ENCODE results near the gene SEMA5A.

SEMA5A gene

DNA sequence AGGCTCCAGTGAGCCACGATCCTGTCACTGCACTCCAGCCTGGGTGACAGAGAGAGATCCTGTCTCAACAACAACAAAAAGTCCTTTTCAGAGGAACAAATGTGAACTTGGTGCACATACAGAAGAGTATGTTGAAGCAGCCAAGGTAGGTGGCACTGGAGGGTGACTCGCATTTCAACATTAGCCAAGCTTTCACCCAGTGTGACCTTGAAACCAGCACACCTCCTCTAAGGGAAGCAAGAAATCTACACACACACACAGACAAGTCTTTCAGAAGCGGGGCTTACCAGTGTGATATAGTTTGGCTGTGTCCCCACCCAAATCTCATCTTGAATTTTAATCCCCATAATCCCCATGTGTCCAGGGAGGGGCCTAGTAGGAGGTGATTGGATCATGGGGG, 225.2 kb downstream of the SEMA5A start:
- TF ChIP-seq, protein P1, sequence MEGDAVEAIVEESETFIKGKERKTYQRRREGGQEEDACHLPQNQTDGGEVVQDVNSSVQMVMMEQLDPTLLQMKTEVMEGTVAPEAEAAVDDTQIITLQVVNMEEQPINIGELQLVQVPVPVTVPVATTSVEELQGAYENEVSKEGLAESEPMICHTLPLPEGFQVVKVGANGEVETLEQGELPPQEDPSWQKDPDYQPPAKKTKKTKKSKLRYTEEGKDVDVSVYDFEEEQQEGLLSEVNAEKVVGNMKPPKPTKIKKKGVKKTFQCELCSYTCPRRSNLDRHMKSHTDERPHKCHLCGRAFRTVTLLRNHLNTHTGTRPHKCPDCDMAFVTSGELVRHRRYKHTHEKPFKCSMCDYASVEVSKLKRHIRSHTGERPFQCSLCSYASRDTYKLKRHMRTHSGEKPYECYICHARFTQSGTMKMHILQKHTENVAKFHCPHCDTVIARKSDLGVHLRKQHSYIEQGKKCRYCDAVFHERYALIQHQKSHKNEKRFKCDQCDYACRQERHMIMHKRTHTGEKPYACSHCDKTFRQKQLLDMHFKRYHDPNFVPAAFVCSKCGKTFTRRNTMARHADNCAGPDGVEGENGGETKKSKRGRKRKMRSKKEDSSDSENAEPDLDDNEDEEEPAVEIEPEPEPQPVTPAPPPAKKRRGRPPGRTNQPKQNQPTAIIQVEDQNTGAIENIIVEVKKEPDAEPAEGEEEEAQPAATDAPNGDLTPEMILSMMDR (IDR thresholded peaks at IDR 0.05), result no peak
- Histone ChIP-seq H2AFZ (no peak overlapping the region), H3K27ac (no peak overlapping the region)

DNA sequence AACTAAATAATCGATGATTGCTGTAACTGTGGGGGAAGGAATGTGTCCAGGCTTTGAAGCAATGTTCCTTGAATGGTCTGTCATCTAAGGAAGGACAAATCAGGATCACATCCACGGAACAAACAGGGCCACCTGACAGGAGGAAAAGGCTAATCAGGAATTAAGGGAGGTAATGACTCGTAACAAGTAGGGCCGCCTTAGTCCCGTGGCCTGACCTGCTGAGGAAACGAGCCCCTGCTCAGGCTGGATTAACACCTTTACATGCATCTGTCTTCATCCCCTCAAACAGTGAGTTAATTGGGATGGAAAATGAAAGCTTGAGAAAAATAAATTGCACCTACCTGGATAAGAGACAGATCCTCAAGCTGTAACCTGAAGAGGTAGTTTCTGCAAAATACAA, 227.8 kb downstream of the SEMA5A start:
- H3K79me2 ChIP-seq, result no peaks in the 10 kb centered on the region
- H3K27ac ChIP-seq, result no peak overlapping the region
- no peaks in the 10 kb centered on the region for H3K36me3 ChIP-seq (ENCODE audit: control insufficient read depth, insufficient read depth, low read length)
- no peaks in the 10 kb centered on the region for H3K27me3 ChIP-seq (ENCODE audit: control insufficient read depth, insufficient read depth, low read length)
- H3K4me2 ChIP-seq (ENCODE audit: low read length), result no peak overlapping the region
- H3K4me3 ChIP-seq (ENCODE audit: low read depth, low read length), result no peak overlapping the region
- no peaks in the 10 kb centered on the region for H3K9me3 ChIP-seq (ENCODE audit: control insufficient read depth, low read length)
- no peak overlapping the region for H2AFZ ChIP-seq
- H3K9ac ChIP-seq, result no peak overlapping the region
- TF ChIP-seq, protein P1 (IDR thresholded peaks at IDR 0.05), result no peak
- H3K4me1 ChIP-seq, result no peaks in the 10 kb centered on the region

More for the DNA sequence above, 225.2 kb downstream of the SEMA5A start:
- no peak overlapping the region for H3K9ac ChIP-seq
- no peak overlapping the region for H3K4me3 ChIP-seq (ENCODE audit: low read depth, low read length)
- no peaks in the 10 kb centered on the region for H3K9me3 ChIP-seq (ENCODE audit: control insufficient read depth, low read length)
- no peaks in the 10 kb centered on the region for H3K27me3 ChIP-seq (ENCODE audit: control insufficient read depth, insufficient read depth, low read length)
- no peak overlapping the region for H3K4me2 ChIP-seq (ENCODE audit: low read length)
- H3K79me2 ChIP-seq, result no peaks in the 10 kb centered on the region
- no peaks in the 10 kb centered on the region for H3K4me1 ChIP-seq
- H3K36me3 ChIP-seq (ENCODE audit: control insufficient read depth, insufficient read depth, low read length), result no peaks in the 10 kb centered on the region

DNA sequence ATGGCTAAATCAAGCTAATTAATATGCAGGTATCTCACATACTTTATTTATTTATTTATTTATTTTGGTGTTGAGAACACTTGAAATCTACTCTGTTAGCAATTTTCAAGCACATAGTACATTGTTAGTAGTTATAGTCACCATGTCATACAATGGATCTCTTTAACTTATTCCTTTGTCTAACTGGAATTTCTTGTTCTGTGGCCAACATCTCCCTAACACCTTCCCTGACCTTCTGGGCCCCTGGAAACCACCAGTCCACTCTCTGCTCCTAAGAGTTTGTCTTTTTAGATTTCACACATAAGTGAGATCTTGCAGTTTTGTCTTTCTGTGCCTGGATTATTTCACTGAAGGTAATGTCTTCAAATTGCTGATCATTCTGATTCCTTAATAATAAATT, 229.1 kb downstream of the SEMA5A start:
- Histone ChIP-seq H2AFZ (no peak overlapping the region), H3K79me2 (no peaks in the 10 kb centered on the region), H3K27ac (no peak overlapping the region), H3K9ac (no peak overlapping the region), H3K9me3 (ENCODE audit: control insufficient read depth, low read length) (no peaks in the 10 kb centered on the region), H3K36me3 (ENCODE audit: control insufficient read depth, insufficient read depth, low read length) (no peaks in the 10 kb centered on the region), H3K4me2 (ENCODE audit: low read length) (no peak overlapping the region), H3K27me3 (ENCODE audit: control insufficient read depth, insufficient read depth, low read length) (no peaks in the 10 kb centered on the region), H3K4me1 (no peaks in the 10 kb centered on the region), H3K4me3 (ENCODE audit: low read depth, low read length) (no peak overlapping the region)
- TF ChIP-seq, protein P1 (IDR thresholded peaks at IDR 0.05), result no peak

DNA sequence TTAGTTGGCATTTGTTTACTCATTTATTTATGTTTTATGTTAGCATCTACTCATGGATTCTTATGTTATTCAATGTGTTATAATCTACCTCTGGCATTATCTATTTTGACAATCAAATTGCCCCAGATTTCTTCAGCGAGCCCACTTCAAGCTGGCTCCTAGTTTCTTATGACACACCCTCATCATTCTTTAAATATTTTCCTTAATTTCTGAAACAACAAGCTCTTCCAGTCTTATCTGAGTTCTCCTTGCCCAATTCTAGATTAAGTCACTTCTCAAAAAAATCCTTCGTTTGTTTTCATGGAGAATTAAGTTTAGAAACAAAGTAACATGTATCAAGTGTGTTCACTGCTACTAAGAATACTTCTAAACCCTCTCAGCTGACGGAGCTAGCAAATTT, 229.8 kb downstream of the SEMA5A start:
- no peaks in the 10 kb centered on the region for H3K79me2 ChIP-seq
- no peaks in the 10 kb centered on the region for H3K27me3 ChIP-seq (ENCODE audit: control insufficient read depth, insufficient read depth, low read length)
- TF ChIP-seq, protein P1 (IDR thresholded peaks at IDR 0.05), result no peak
- H2AFZ ChIP-seq, result no peak overlapping the region
- H3K36me3 ChIP-seq (ENCODE audit: control insufficient read depth, insufficient read depth, low read length), result no peaks in the 10 kb centered on the region
- H3K4me2 ChIP-seq (ENCODE audit: low read length), result no peak overlapping the region
- H3K9me3 ChIP-seq (ENCODE audit: control insufficient read depth, low read length), result no peaks in the 10 kb centered on the region
- H3K4me1 ChIP-seq, result no peaks in the 10 kb centered on the region
- H3K9ac ChIP-seq, result no peak overlapping the region
- no peak overlapping the region for H3K4me3 ChIP-seq (ENCODE audit: low read depth, low read length)
- H3K27ac ChIP-seq, result no peak overlapping the region

DNA sequence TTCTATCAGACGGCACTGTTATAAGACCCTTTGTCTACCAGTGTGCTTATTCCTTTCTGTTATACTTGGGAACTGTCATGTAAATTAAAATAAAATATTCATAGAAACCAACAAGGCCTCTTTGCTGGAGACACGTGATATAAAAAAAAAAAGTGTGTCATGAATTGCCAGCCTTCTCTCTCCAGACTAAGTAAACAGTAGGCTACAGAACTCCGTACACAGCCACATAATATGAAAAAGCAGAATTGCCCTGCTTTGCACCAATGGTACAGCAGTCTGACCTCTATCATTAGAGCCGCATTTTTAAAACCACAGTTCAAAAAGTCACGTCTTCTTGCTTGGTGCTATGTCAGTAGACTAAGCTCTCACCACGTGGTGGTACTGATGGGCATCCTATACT, 231.3 kb downstream of the SEMA5A start:
- Histone ChIP-seq H3K4me2 (ENCODE audit: low read length) (no peak overlapping the region), H3K36me3 (ENCODE audit: control insufficient read depth, insufficient read depth, low read length) (no peaks in the 10 kb centered on the region), H2AFZ (no peak overlapping the region), H3K9me3 (ENCODE audit: control insufficient read depth, low read length) (no peaks in the 10 kb centered on the region), H3K4me1 (no peaks in the 10 kb centered on the region), H3K27ac (no peak overlapping the region), H3K27me3 (ENCODE audit: control insufficient read depth, insufficient read depth, low read length) (no peaks in the 10 kb centered on the region), H3K79me2 (no peaks in the 10 kb centered on the region), H3K4me3 (ENCODE audit: low read depth, low read length) (no peak overlapping the region), H3K9ac (no peak overlapping the region)
- TF ChIP-seq, protein P1 (IDR thresholded peaks at IDR 0.05), result no peak
